Activated CD8-positive, alpha-beta memory T cell treated with anti-CD3 and anti-CD28 coated beads, Interleukin-2, amount 50 U/mL, for 1 hour (primary cell): ENCODE results near the gene BAHD1.

Source experiments
- DNase-seq: peaks from one replicate; pipeline ENCODE4 v3.0.0-alpha.2; 2020; ENCODE audit errors: extremely low read depth

The BAHD1 gene

DNA sequence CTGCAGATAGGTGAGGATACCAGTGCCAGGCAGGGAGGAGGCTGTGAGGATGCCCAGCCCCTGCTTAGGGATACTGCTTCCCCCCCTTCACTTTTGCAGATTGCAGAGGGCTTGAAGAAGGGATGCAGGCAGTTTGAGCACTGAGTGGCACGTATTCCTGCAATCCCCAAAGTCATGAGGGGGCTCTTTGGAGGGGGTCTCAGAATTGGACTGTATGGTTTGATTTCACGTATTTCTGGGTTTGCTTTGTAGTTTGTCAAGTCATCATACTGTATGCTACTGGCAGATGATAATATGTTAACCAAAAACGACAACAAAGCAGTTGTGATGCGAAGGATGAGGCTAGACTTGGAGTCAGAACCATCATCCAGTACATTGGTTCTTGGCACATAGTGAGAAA lies 58.1 kb downstream of the BAHD1 start:
- no peak for DNase-seq

GRCh38 chr15:40499931-40500330 lies 59.2 kb downstream of the BAHD1 start:
- no peak for DNase-seq

- DNase-seq: no peak
Observed at GRCh38 chr15:40500568-40501330, 60.0 kb downstream of the BAHD1 start.

- no peak for DNase-seq
Observed at GRCh38 chr15:40501487-40501886, 60.7 kb downstream of the BAHD1 start.

- peak; percentile 16 for DNase-seq
Observed at GRCh38 chr15:40506964-40507571, 66.3 kb downstream of the BAHD1 start.

DNA sequence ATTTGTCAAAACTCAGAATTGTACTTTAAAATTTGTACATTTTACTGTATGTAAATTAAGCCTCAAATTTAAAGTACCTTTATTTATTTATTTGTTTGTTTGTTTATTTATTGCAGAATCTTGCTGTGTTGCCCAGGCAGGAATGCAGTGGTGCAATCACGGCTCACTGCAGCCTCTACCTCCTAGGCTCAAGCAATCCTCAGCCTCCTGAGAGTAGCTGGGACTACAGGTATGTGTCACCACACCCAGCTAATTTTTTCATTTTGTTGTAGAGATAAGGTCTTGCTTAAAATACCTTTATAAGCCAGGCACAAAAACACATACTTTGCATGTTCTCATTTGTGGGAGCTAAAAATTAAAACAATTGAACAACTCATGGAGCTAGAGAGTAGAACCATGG lies 67.5 kb downstream of the BAHD1 start:
- no peak for DNase-seq

GRCh38 chr15:40510201-40510600 lies 69.4 kb downstream of the BAHD1 start:
- no peak for DNase-seq

DNA sequence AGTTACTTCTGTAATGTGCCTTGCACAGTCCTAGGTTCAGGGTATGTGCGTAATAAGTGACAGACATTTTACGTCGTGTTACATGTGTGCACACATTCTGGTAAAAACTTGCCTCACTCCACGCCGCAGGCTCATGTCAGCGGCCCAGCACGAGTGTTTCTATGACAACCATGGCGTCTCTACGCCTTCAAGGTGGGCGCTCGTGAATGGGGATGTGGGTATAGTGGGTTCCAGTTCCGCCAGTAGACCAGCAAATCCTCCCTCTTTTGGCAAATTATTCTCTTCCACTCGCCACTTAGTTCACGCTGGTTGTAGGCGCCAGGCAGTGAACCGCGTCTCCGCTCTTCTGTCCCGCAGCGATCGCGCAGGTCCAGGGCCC lies 70.3 kb downstream of the BAHD1 start:
- peak; percentile 17 for DNase-seq

DNA sequence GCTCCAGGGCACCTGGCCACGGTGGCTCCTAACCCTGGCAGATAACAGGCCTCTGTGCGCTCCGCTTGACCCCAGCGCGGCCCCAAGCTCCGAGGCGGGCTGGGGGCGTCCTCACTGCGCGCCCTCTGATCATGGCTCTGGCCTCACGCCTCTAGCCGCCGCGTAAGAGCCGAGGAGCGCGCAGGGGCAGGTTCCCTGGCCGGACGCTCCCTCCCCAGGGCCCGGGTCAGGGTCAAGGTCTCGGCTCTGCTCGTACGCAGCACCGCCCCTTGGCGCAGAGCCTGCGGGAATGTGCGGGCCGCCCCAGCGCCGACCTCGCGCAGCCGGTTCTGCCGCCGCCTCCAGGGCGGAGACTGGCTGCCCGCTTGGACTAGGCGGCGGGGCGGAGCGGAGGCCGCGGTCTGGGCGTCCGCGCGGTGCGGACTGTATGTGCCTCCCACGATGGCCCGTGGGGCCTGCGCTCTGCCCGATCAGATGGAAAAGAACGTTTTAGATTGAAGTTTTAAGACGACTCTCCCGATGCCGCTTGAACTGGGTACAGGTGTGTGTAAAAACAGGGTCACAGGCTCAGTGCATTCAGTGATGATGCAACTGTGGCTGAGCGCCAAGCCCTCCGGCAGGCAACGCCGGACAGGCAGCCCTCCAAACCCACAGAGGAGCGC lies 70.8 kb downstream of the BAHD1 start:
- DNase-seq: no peak

GRCh38 chr15:40512440-40512839 lies 71.7 kb downstream of the BAHD1 start:
- no peak for DNase-seq

- no peak for DNase-seq
Observed at GRCh38 chr15:40513609-40514008, 72.9 kb downstream of the BAHD1 start.

DNA sequence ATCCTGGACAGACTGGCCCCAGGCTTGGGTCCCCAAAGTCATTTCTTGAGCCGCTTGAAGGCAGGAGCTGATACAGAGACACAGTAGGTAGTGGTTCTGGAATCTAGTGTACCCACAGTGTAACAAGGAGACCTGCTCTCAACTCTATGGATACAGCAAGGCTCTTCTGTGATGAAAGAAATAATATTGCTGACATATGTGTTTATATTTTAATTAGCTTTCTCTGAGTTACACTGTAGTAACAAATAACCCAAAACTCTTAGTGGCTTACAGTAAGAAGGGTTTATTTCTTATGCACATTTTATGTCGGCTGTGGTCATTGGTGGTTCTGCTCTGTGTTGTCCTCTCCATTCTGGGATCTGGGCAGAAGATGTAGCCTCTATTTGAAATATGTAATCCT lies 75.6 kb downstream of the BAHD1 start:
- no peak for DNase-seq
